Prostate gland (tissue), 2 donors: ENCODE results near the gene KCNMB3. TPM values are rescaled to one million over a fixed set of nuclear protein-coding genes. Genes with fewer than 3 reads are reported as not detected.

Source experiments
- DNase-seq: peaks from one replicate; pipeline ENCODE4 v3.0.0-alpha.2; 2019; ENCODE audit warnings: low spot score
- H3K27ac ChIP-seq, 2 donors: fragments of 200-600 bp; sonication (generic); 2 replicates each; pipeline ENCODE4 v1.5.1; 2017 to 2019
- H3K27me3 ChIP-seq: fragments of 200-600 bp; sonication (generic); replicated peaks from 2 replicates; pipeline ENCODE4 v1.5.1; 2019; ENCODE audit not compliant: insufficient read depth
- H3K36me3 ChIP-seq, 2 donors: fragments of 200-600 bp; sonication (generic); 1 replicate in 1 of 2; 2 replicates in 1 of 2; pipeline versions ENCODE4 v1.5.1 to v1.8.1; 2017 to 2019
- H3K4me1 ChIP-seq: fragments of 200-600 bp; sonication (generic); replicated peaks from 2 replicates; pipeline ENCODE4 v1.5.1; 2019
- H3K4me3 ChIP-seq, 2 donors: fragments of 200-600 bp; sonication (generic); 2 replicates each; pipeline ENCODE4 v1.5.1; 2017 to 2019
- H3K9me3 ChIP-seq: fragments of 200-600 bp; sonication (generic); 2 replicates; pipeline ENCODE4 v1.5.1; 2017
- POLR2A ChIP-seq: fragments of 450-650 bp; IDR thresholded peaks from one replicate; pipeline ENCODE4 v1.6.1; 2016; ENCODE audit warnings: antibody characterized with exemption, mild to moderate bottlenecking
- POLR2AphosphoS5 ChIP-seq: sonication (generic); formaldehyde crosslinking; IDR thresholded peaks from one replicate; pipeline ENCODE4 v1.6.1; 2017; ENCODE audit warnings: antibody characterized with exemption
- WGBS: methylation state at CpG from one replicate; pipeline ENCODE4 v1.1.5; 2018; 5-methylcytosine and 5-hydroxymethylcytosine counted together
- intact Hi-C: fragments of 100-400 bp; cut with DNase I; formaldehyde crosslinking; loops from one replicate; pipeline ENCODE4 v1.14.2; 2022
- total RNA-seq, 2 donors: library from RNA; depleted of rRNA; stranded (reverse); fragments of >200 nt; gene quantifications; one replicate each; pipeline ENCODE4 v1.1.0, GENCODE V29; 2016
- TF ChIP-seq, protein P1 (sequence below), 4 experiments: fragments of 200-600 bp in 2 of 4; fragments of 450-650 bp in 2 of 4; sonication (generic) in 2 of 4; IDR thresholded peaks; 1 replicate in 3 of 4; 2 replicates in 1 of 4; pipeline ENCODE4 v1.5.1; 2016 to 2019; ENCODE audit warnings: antibody characterized with exemption in 4 of 4, mild to moderate bottlenecking in 2 of 4, moderate library complexity in 2 of 4

Gene KCNMB3
- total RNA-seq, 2 donors from 2014 or later, result 2.0 to 4.7 TPM

DNA sequence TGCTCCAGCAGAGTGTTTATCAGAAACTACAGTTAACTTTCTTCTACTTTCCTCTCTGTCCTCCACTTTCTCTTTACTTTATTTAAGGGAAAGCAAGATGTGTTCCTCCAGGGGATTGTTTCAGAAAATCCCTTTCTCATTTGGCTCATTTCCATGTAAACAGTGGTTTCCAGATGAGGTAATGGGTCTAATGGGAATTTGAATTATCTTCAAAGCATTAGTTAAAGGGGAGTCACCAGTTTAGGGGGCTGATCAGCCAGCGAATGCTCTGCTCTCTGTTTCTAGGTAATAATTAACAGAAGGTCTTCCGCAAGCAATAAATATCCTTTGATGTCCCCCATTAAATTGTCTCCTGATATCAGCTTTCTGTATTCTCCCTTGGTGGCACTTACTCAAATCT, 41.5 kb upstream of the KCNMB3 start:
- H3K4me3 ChIP-seq, result no peak overlapping the region
- no peak for DNase-seq
- no peaks in the 10 kb centered on the region for H3K4me1 ChIP-seq
- WGBS, result 16% methylated on average over 2 of the region's 2 CpGs
- H3K27me3 ChIP-seq, result no peaks in the 10 kb centered on the region
- no peaks in the 10 kb centered on the region for H3K9me3 ChIP-seq
- intact Hi-C loops, result no loop called here
- H3K36me3 ChIP-seq, result no peaks in the 10 kb centered on the region
- TF ChIP-seq POLR2AphosphoS5 (no peak), POLR2A (no peak)
- TF ChIP-seq, protein P1, sequence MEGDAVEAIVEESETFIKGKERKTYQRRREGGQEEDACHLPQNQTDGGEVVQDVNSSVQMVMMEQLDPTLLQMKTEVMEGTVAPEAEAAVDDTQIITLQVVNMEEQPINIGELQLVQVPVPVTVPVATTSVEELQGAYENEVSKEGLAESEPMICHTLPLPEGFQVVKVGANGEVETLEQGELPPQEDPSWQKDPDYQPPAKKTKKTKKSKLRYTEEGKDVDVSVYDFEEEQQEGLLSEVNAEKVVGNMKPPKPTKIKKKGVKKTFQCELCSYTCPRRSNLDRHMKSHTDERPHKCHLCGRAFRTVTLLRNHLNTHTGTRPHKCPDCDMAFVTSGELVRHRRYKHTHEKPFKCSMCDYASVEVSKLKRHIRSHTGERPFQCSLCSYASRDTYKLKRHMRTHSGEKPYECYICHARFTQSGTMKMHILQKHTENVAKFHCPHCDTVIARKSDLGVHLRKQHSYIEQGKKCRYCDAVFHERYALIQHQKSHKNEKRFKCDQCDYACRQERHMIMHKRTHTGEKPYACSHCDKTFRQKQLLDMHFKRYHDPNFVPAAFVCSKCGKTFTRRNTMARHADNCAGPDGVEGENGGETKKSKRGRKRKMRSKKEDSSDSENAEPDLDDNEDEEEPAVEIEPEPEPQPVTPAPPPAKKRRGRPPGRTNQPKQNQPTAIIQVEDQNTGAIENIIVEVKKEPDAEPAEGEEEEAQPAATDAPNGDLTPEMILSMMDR (IDR thresholded peaks at IDR 0.05), result no peak
- no peak overlapping the region for H3K27ac ChIP-seq

DNA sequence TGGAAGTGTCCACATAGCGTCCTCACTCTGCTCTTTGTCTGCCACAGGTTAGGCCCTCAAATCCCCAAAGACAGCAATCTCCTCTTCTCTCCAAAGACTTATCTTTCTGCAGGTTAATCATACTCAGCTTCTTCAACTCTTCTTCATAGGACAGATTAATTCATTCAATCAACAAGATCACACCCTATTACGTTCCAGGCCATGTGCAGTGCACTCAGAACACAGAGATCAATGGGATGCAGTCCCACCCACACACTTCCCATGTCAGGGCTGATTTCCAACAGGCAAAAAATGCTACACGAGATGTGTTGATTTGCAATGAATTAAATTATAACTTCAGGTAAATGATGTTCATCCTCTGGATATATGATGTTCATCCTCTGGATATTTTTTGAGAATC, 38.4 kb upstream of the KCNMB3 start:
- no peak overlapping the region for H3K27ac ChIP-seq
- no peaks in the 10 kb centered on the region for H3K9me3 ChIP-seq
- no peak overlapping the region for H3K4me3 ChIP-seq
- H3K36me3 ChIP-seq, result no peaks in the 10 kb centered on the region
- no peaks in the 10 kb centered on the region for H3K27me3 ChIP-seq
- no peak for DNase-seq
- no peak for TF ChIP-seq POLR2AphosphoS5
- TF ChIP-seq, protein P1 (IDR thresholded peaks at IDR 0.05), result no peak
- TF ChIP-seq POLR2A, result no peak
- WGBS, result 29% methylated on average over 3 of the region's 3 CpGs
- H3K4me1 ChIP-seq, result no peaks in the 10 kb centered on the region
- intact Hi-C loops, result no loop called here

DNA sequence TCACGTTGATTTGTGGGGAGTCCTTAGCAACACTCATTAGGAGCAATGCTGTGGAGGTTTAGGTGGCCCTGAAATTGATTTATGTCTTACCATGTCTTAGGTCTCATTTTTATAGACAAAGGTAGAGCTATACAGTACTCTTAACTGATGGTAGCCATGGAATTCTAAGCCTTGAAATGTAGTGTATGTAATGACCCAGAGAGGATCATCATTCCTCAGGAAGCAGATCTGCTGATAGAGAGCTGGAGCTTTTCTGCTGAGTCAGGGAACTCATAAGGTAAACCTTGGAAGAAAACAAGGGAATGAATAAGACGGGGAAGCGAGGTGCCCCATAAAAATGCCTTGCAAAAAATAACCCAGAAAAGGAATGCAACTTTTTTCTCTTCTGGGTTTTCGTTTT, 37.9 kb upstream of the KCNMB3 start:
- Histone ChIP-seq H3K4me1 (no peaks in the 10 kb centered on the region), H3K27ac (no peak overlapping the region), H3K27me3 (no peaks in the 10 kb centered on the region), H3K4me3 (no peak overlapping the region), H3K9me3 (no peaks in the 10 kb centered on the region), H3K36me3 (no peaks in the 10 kb centered on the region)
- intact Hi-C loops, result no loop called here
- no peak for TF ChIP-seq POLR2A
- no peak for TF ChIP-seq POLR2AphosphoS5
- TF ChIP-seq, protein P1 (IDR thresholded peaks at IDR 0.05), result no peak
- no peak for DNase-seq
- 13% methylated on average over 4 of the region's 4 CpGs for WGBS

DNA sequence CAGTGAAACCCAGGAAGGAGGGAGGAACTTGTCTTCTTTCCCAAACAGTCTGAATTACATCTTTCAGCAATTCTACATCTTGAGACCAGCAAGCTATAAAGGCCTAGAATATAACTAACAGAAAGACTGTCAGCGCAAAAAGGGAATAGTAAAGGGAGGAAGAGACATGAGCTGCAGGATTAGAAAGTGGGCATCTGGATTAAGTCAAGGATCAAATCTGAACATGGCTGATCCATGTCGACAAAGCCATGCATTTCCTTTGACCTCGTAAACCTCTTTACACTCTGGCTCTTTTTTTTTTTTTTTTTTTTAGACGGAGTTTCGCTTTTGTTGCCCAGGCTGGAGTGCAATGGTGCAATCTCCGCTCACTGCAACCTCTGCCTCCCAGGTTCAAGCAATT, 35.4 kb upstream of the KCNMB3 start:
- 72% methylated on average over 6 of the region's 6 CpGs for WGBS

DNA sequence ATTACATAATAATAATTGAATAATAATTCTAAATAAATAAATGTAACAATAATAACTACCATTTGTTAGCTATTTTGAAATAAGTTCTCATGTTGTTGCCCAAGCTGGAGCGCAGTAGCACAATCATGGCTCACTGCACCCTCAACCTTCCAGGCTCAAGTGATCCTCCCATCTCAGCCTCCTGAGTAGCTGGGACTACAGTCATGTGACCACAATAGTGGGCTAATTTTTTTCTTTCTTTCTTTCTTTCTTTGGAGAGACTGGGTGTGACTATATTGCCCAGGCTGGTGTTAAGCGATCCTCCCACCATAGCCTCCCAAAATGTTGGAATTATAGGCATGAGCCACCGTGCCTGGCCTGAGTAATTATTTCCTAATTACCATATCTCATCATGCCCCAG, 30.9 kb upstream of the KCNMB3 start:
- Histone ChIP-seq H3K27ac (no peak overlapping the region), H3K36me3 (no peaks in the 10 kb centered on the region), H3K27me3 (no peaks in the 10 kb centered on the region), H3K9me3 (no peaks in the 10 kb centered on the region), H3K4me3 (no peak overlapping the region), H3K4me1 (no peaks in the 10 kb centered on the region)
- WGBS, result 83% methylated on average over 3 of the region's 3 CpGs
- TF ChIP-seq, protein P1 (IDR thresholded peaks at IDR 0.05), result no peak
- TF ChIP-seq POLR2AphosphoS5, result no peak
- no peak for TF ChIP-seq POLR2A
- no peak for DNase-seq
- intact Hi-C loops, result no loop called here

More for the DNA sequence above, 35.4 kb upstream of the KCNMB3 start:
- TF ChIP-seq, protein P1 (IDR thresholded peaks at IDR 0.05), result no peak
- TF ChIP-seq POLR2AphosphoS5, result no peak
- no peak for TF ChIP-seq POLR2A
- Histone ChIP-seq H3K27me3 (no peaks in the 10 kb centered on the region), H3K36me3 (no peaks in the 10 kb centered on the region), H3K4me1 (no peaks in the 10 kb centered on the region), H3K27ac (no peak overlapping the region), H3K9me3 (no peaks in the 10 kb centered on the region), H3K4me3 (no peak overlapping the region)
- intact Hi-C loops, result no loop called here
- no peak for DNase-seq
